Mesenchymal stem cell (in vitro differentiated cells and primary cell): ENCODE measurements around the gene IFI27L1.

Experiments
- DNase-seq: peaks from one replicate; pipeline ENCODE4 v3.0.0-alpha.2; 2013
- H2AFZ ChIP-seq: one replicate; pipeline ENCODE4 v1.6.1; 2013; ENCODE audit warnings: low read depth, mild to moderate bottlenecking, control low read depth, inconsistent platforms, low read length, moderate library complexity
- H2AK5ac ChIP-seq: 2 replicates; pipeline ENCODE4 v1.6.1; 2013; ENCODE audit warnings: low read length, moderate library complexity, mild to moderate bottlenecking, inconsistent platforms; ENCODE audit not compliant: severe bottlenecking
- H2BK120ac ChIP-seq: one replicate; pipeline ENCODE4 v1.6.1; 2013; ENCODE audit warnings: low read depth, mild to moderate bottlenecking, inconsistent platforms, low read length, moderate library complexity
- H2BK12ac ChIP-seq, 2 experiments: one replicate each; pipeline ENCODE4 v1.6.1; 2013; ENCODE audit warnings: inconsistent platforms in 2 of 2, low read length in 2 of 2, mild to moderate bottlenecking in 2 of 2, moderate library complexity in 2 of 2, control low read depth in 1 of 2
- H2BK15ac ChIP-seq: one replicate; pipeline ENCODE4 v1.6.1; 2013; ENCODE audit warnings: mild to moderate bottlenecking, low read depth, inconsistent platforms; ENCODE audit not compliant: poor library complexity, severe bottlenecking
- H2BK5ac ChIP-seq: 2 replicates; pipeline ENCODE4 v1.6.1; 2013; ENCODE audit warnings: low read depth, mild to moderate bottlenecking, low read length, control low read depth, inconsistent platforms; ENCODE audit not compliant: poor library complexity, severe bottlenecking
- H3K14ac ChIP-seq, 2 experiments: one replicate each; pipeline ENCODE4 v1.6.1; 2013; ENCODE audit warnings: inconsistent platforms in 2 of 2, low read length in 2 of 2, control low read depth in 1 of 2, mild to moderate bottlenecking in 1 of 2, moderate library complexity in 1 of 2
- H3K18ac ChIP-seq, 2 experiments: one replicate each; pipeline ENCODE4 v1.6.1; 2013; ENCODE audit warnings: inconsistent platforms in 2 of 2, low read length in 2 of 2, control low read depth in 1 of 2, low read depth in 1 of 2, mild to moderate bottlenecking in 1 of 2
- H3K23ac ChIP-seq, 2 experiments: one replicate each; pipeline ENCODE4 v1.6.1; 2013; ENCODE audit warnings: inconsistent platforms in 2 of 2, low read length in 2 of 2, mild to moderate bottlenecking in 2 of 2, moderate library complexity in 2 of 2, control low read depth in 1 of 2
- H3K27ac ChIP-seq: 2 replicates; pipeline ENCODE4 v1.5.1; 2013; ENCODE audit warnings: mild to moderate bottlenecking, moderate library complexity, low read length, control low read depth, inconsistent platforms; ENCODE audit not compliant: poor library complexity, severe bottlenecking
- H3K27me3 ChIP-seq, 2 experiments: 2 replicates each; pipeline versions ENCODE4 v1.6.1 to v1.7.0; 2013; ENCODE audit warnings: low read length in 2 of 2, mild to moderate bottlenecking in 2 of 2, moderate library complexity in 2 of 2, control low read depth in 1 of 2, inconsistent platforms in 1 of 2; ENCODE audit not compliant: control insufficient read depth in 1 of 2, insufficient read depth in 1 of 2
- H3K36me3 ChIP-seq, 2 experiments: 2 replicates each; pipeline versions ENCODE4 v1.6.1 to v1.7.0; 2013; ENCODE audit warnings: low read length in 2 of 2, control low read depth in 1 of 2, inconsistent platforms in 1 of 2, low read depth in 1 of 2, mild to moderate bottlenecking in 1 of 2; ENCODE audit not compliant: insufficient read depth in 2 of 2, control insufficient read depth in 1 of 2
- H3K4ac ChIP-seq, 2 experiments: one replicate each; pipeline ENCODE4 v1.6.1; 2013; ENCODE audit warnings: inconsistent platforms in 2 of 2, low read length in 2 of 2, mild to moderate bottlenecking in 2 of 2, moderate library complexity in 2 of 2, control low read depth in 1 of 2, low read depth in 1 of 2
- H3K4me1 ChIP-seq: 2 replicates; pipeline ENCODE4 v1.6.1; 2013; ENCODE audit warnings: low read depth, low read length, control low read depth; ENCODE audit not compliant: control insufficient read depth, insufficient read depth
- H3K4me2 ChIP-seq: 2 replicates; pipeline ENCODE4 v1.6.1; 2013; ENCODE audit warnings: low read length, mild to moderate bottlenecking, inconsistent platforms; ENCODE audit not compliant: poor library complexity, severe bottlenecking
- H3K4me3 ChIP-seq, 2 experiments: 2 replicates each; pipeline versions ENCODE4 v1.5.1 to v1.7.0; 2013; ENCODE audit warnings: low read length in 2 of 2, mild to moderate bottlenecking in 2 of 2, control low read depth in 1 of 2, low read depth in 1 of 2; ENCODE audit not compliant: insufficient read depth in 1 of 2
- H3K79me1 ChIP-seq: replicated peaks from 2 replicates; pipeline ENCODE4 v1.6.1; 2013; ENCODE audit warnings: mild to moderate bottlenecking, control low read depth, low read length, inconsistent platforms; ENCODE audit not compliant: poor library complexity, severe bottlenecking
- H3K9ac ChIP-seq: 2 replicates; pipeline ENCODE4 v1.7.0; 2013; ENCODE audit warnings: mild to moderate bottlenecking, low read length, moderate library complexity
- H3K9me3 ChIP-seq: 2 replicates; pipeline ENCODE4 v1.7.0; 2013; ENCODE audit warnings: mild to moderate bottlenecking, low read length; ENCODE audit not compliant: control insufficient read depth
- H4K8ac ChIP-seq: one replicate; pipeline ENCODE4 v1.6.1; 2013; ENCODE audit warnings: inconsistent platforms, mild to moderate bottlenecking, low read length, moderate library complexity
- H4K91ac ChIP-seq: one replicate; pipeline ENCODE4 v1.6.1; 2013; ENCODE audit warnings: mild to moderate bottlenecking, low read length, inconsistent platforms
- WGBS: methylation state at CpG from one replicate; pipeline ENCODE4 v1.1.7; 2013; ENCODE audit warnings: mixed read lengths; 5-methylcytosine and 5-hydroxymethylcytosine counted together

The IFI27L1 gene

GRCh38 chr14:94117856-94118255, 36.7 kb downstream of the IFI27L1 start:
- Histone ChIP-seq H4K91ac (no peak overlapping the region), H2AK5ac (no peak overlapping the region), H3K27me3 (peaks cover 5 to 50% of the 10 kb centered on the region in 2 experiments), H3K4ac (no peak overlapping the region), H3K18ac (no peak overlapping the region), H2BK12ac (no peak overlapping the region), H3K4me3 (no peak overlapping the region), H2BK5ac (no peak overlapping the region), H3K14ac (no peak overlapping the region), H4K8ac (no peak overlapping the region), H2AFZ (no peak overlapping the region), H3K27ac (no peak overlapping the region), H3K36me3 (no peaks in the 10 kb centered on the region), H3K9ac (no peak overlapping the region), H3K9me3 (peaks cover 16% of the 10 kb centered on the region), H3K4me2 (no peak overlapping the region), H2BK15ac (no peak overlapping the region), H3K79me1 (no peaks in the 10 kb centered on the region), H3K23ac (no peak overlapping the region), H3K4me1 (no peaks in the 10 kb centered on the region), H2BK120ac (no peak overlapping the region)
- DNase-seq, result no peak
- WGBS, result 79% methylated on average over 9 of the region's 9 CpGs

GRCh38 chr14:94119071-94119470, 38.0 kb downstream of the IFI27L1 start:
- DNase-seq, result no peak
- Histone ChIP-seq H3K27me3 (peaks cover 5 to 48% of the 10 kb centered on the region in 2 experiments), H3K4me2 (no peak overlapping the region), H3K23ac (no peak overlapping the region), H3K18ac (no peak overlapping the region), H3K4me3 (no peak overlapping the region), H4K91ac (no peak overlapping the region), H3K14ac (no peak overlapping the region), H2AK5ac (no peak overlapping the region), H2BK15ac (no peak overlapping the region), H4K8ac (no peak overlapping the region), H3K4me1 (peaks cover 4% of the 10 kb centered on the region), H2AFZ (no peak overlapping the region), H2BK12ac (no peak overlapping the region), H3K27ac (no peak overlapping the region), H3K36me3 (no peaks in the 10 kb centered on the region), H3K9me3 (peaks cover 16% of the 10 kb centered on the region), H3K9ac (no peak overlapping the region), H3K79me1 (no peaks in the 10 kb centered on the region), H2BK5ac (no peak overlapping the region), H3K4ac (no peak overlapping the region), H2BK120ac (no peak overlapping the region)

- Histone ChIP-seq H3K18ac (no peak overlapping the region), H3K27ac (no peak overlapping the region), H3K79me1 (no peaks in the 10 kb centered on the region), H2BK5ac (no peak overlapping the region), H3K9me3 (peaks cover 16% of the 10 kb centered on the region), H2BK15ac (no peak overlapping the region), H3K9ac (peak overlapping the region; percentile 21), H3K27me3 (peaks cover 3 to 33% of the 10 kb centered on the region in 2 experiments), H2BK12ac (no peak overlapping the region), H3K36me3 (peaks cover 0 to 3% of the 10 kb centered on the region in 2 experiments), H3K4me3 (no peak overlapping the region), H2AFZ (no peak overlapping the region), H2AK5ac (no peak overlapping the region), H2BK120ac (no peak overlapping the region), H3K4ac (no peak overlapping the region), H3K4me1 (peaks cover 7% of the 10 kb centered on the region), H4K91ac (no peak overlapping the region), H3K14ac (no peak overlapping the region), H3K4me2 (no peak overlapping the region), H4K8ac (no peak overlapping the region), H3K23ac (peak overlapping the region in 1 of 2 experiments; percentile 14)
- WGBS, result 93% methylated on average over 4 of the region's 5 CpGs
- DNase-seq, result peak; percentile 59
Observed at GRCh38 chr14:94120667-94121340, 39.7 kb downstream of the IFI27L1 start.

GRCh38 chr14:94121485-94121884, 40.4 kb downstream of the IFI27L1 start:
- H2BK12ac ChIP-seq, result no peak overlapping the region
- H3K14ac ChIP-seq, result no peak overlapping the region
- no peak overlapping the region for H3K4ac ChIP-seq
- peaks cover 7% of the 10 kb centered on the region for H3K4me1 ChIP-seq
- no peak overlapping the region for H2BK15ac ChIP-seq
- 33% methylated on average over 2 of the region's 3 CpGs for WGBS
- no peak overlapping the region for H2BK120ac ChIP-seq
- no peak overlapping the region for H3K27ac ChIP-seq
- H4K8ac ChIP-seq, result no peak overlapping the region
- no peak overlapping the region for H2BK5ac ChIP-seq
- peaks cover 16% of the 10 kb centered on the region for H3K9me3 ChIP-seq
- peaks cover 0 to 26% of the 10 kb centered on the region in 2 experiments for H3K27me3 ChIP-seq
- H3K23ac ChIP-seq, result no peak overlapping the region
- H4K91ac ChIP-seq, result no peak overlapping the region
- H3K18ac ChIP-seq, result no peak overlapping the region
- no peak overlapping the region for H2AK5ac ChIP-seq
- no peak overlapping the region for H2AFZ ChIP-seq
- H3K4me3 ChIP-seq, result no peak overlapping the region
- no peak overlapping the region for H3K4me2 ChIP-seq
- H3K79me1 ChIP-seq, result no peaks in the 10 kb centered on the region
- DNase-seq, result no peak
- H3K36me3 ChIP-seq, result peaks cover 3 to 9% of the 10 kb centered on the region in 2 experiments
- peak overlapping the region; percentile 21 for H3K9ac ChIP-seq
